Keratinocyte (primary cell): Measurements from ENCODE around the gene KNG1. TPM values are rescaled to one million over a fixed set of nuclear protein-coding genes. Genes with fewer than 3 reads are reported as not detected.

Source experiments
- DNase-seq: peaks from one replicate; pipeline ENCODE4 v3.0.0-alpha.2; 2011; ENCODE audit warnings: low read depth, missing footprints, low spot score
- FAIRE-seq: peaks from 2 replicates; lab custom pipeline; 2011; peaks lifted over from hg19 to GRCh38; lab: Jason Lieb, UNC
- H2AFZ ChIP-seq: 2 replicates; pipeline ENCODE4 v1.6.0; 2012; ENCODE audit warnings: low read length, control low read depth, inconsistent platforms; ENCODE audit not compliant: control insufficient read depth
- H3K27ac ChIP-seq: 2 replicates; pipeline ENCODE4 v1.5.1; 2011; ENCODE audit warnings: low read length; ENCODE audit not compliant: control insufficient read depth, insufficient read depth
- H3K27me3 ChIP-seq: 3 replicates; pipeline ENCODE4 v1.6.0; 2011; ENCODE audit warnings: low read length; ENCODE audit not compliant: control insufficient read depth, insufficient read depth; ENCODE audit errors: extremely low read depth
- H3K36me3 ChIP-seq, 2 experiments: 2 replicates in 1 of 2; 3 replicates in 1 of 2; pipeline ENCODE4 v1.5.1; 2011; ENCODE audit warnings: low read length in 2 of 2, mild to moderate bottlenecking in 1 of 2; ENCODE audit not compliant: control insufficient read depth in 2 of 2, insufficient read depth in 2 of 2; ENCODE audit errors: extremely low read depth in 1 of 2
- H3K4me1 ChIP-seq: 3 replicates; pipeline ENCODE4 v1.5.1; 2011; ENCODE audit warnings: low read length; ENCODE audit not compliant: control insufficient read depth, insufficient read depth; ENCODE audit errors: extremely low read depth
- H3K4me2 ChIP-seq: 3 replicates; pipeline ENCODE4 v1.6.0; 2011; ENCODE audit warnings: low read depth, low read length; ENCODE audit not compliant: control insufficient read depth, insufficient read depth; ENCODE audit errors: extremely low read depth
- H3K4me3 ChIP-seq, 3 experiments: fragments of 200-600 bp in 1 of 3; sonication (generic) in 1 of 3; 2 replicates in 2 of 3; 3 replicates in 1 of 3; pipeline ENCODE4 v1.5.1; 2011 to 2016; ENCODE audit warnings: low read length in 3 of 3, mild to moderate bottlenecking in 3 of 3, control low read depth in 2 of 3, inconsistent platforms in 1 of 3, low read depth in 1 of 3, mixed read lengths in 1 of 3, mixed run types in 1 of 3, moderate library complexity in 1 of 3; ENCODE audit not compliant: control insufficient read depth in 2 of 3, insufficient read depth in 2 of 3; ENCODE audit errors: extremely low read depth in 1 of 3
- H3K79me2 ChIP-seq: 2 replicates; pipeline ENCODE4 v1.6.0; 2012; ENCODE audit warnings: low read length; ENCODE audit not compliant: control insufficient read depth, insufficient read depth
- H3K9ac ChIP-seq: 3 replicates; pipeline ENCODE4 v1.6.0; 2011; ENCODE audit warnings: low read length; ENCODE audit not compliant: control insufficient read depth, insufficient read depth; ENCODE audit errors: extremely low read depth
- H3K9me1 ChIP-seq: 3 replicates; pipeline ENCODE4 v1.6.0; 2011; ENCODE audit warnings: low read length; ENCODE audit not compliant: control insufficient read depth, insufficient read depth; ENCODE audit errors: extremely low read depth
- H3K9me3 ChIP-seq: 2 replicates; pipeline ENCODE4 v1.5.1; 2012; ENCODE audit warnings: low read depth, low read length; ENCODE audit not compliant: control insufficient read depth
- H4K20me1 ChIP-seq: 3 replicates; pipeline ENCODE4 v1.6.0; 2011; ENCODE audit warnings: low read length; ENCODE audit not compliant: control insufficient read depth, insufficient read depth; ENCODE audit errors: extremely low read depth
- EZH2 ChIP-seq: IDR thresholded peaks from one replicate; pipeline ENCODE4 v1.6.1; 2012; ENCODE audit warnings: inconsistent platforms, mild to moderate bottlenecking, low read length, moderate library complexity
- dilution Hi-C: fragments of 300-500 bp; cut with MboI; formaldehyde crosslinking; loops from one replicate; pipeline ENCODE4 v1.7.0; 2020; ENCODE audit warnings: low sequenced_read_pairs; ENCODE audit not compliant: extremely low pct_ligation_motif_present
- polyA plus RNA-seq, 5 experiments: library from polyadenylated mRNA; depleted of rRNA in 3 of 5; stranded (reverse) in 3 of 5; stranded (forward) in 1 of 5; unstranded in 1 of 5; fragments of >200 nt; gene quantifications; 1 replicate in 1 of 5; 2 replicates in 3 of 5; 3 replicates in 1 of 5; pipeline versions ENCODE4 v1.2.1 to v1.2.3, GENCODE V29; 2011 to 2012; ENCODE audit warnings: missing spikeins in 2 of 5, low read depth in 1 of 5, low replicate concordance in 1 of 5
- TF ChIP-seq, protein P1 (sequence below), 3 experiments: IDR thresholded peaks in 1 of 3; conservative IDR thresholded peaks in 1 of 3; optimal IDR thresholded peaks in 1 of 3; 2 replicates in 2 of 3; 3 replicates in 1 of 3; pipeline versions ENCODE3 to v1.5.1; 2011; ENCODE audit warnings: low read length in 3 of 3, mild to moderate bottlenecking in 3 of 3, moderate library complexity in 2 of 3, control low read depth in 1 of 3, inconsistent platforms in 1 of 3; ENCODE audit not compliant: insufficient read depth in 2 of 3; ENCODE audit errors: extremely low read depth in 1 of 3

KNG1 gene
- polyA plus RNA-seq, 1 donor (not counting 4 experiments of a cell fraction or from before 2014, with no cell fraction given), result not detected

GRCh38 chr3:186713499-186713898, 3.7 kb upstream of the KNG1 start:
- no peak overlapping the region for H3K4me3 ChIP-seq
- TF ChIP-seq, protein P1, sequence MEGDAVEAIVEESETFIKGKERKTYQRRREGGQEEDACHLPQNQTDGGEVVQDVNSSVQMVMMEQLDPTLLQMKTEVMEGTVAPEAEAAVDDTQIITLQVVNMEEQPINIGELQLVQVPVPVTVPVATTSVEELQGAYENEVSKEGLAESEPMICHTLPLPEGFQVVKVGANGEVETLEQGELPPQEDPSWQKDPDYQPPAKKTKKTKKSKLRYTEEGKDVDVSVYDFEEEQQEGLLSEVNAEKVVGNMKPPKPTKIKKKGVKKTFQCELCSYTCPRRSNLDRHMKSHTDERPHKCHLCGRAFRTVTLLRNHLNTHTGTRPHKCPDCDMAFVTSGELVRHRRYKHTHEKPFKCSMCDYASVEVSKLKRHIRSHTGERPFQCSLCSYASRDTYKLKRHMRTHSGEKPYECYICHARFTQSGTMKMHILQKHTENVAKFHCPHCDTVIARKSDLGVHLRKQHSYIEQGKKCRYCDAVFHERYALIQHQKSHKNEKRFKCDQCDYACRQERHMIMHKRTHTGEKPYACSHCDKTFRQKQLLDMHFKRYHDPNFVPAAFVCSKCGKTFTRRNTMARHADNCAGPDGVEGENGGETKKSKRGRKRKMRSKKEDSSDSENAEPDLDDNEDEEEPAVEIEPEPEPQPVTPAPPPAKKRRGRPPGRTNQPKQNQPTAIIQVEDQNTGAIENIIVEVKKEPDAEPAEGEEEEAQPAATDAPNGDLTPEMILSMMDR (optimal IDR thresholded peaks at IDR 0.05 in 1 of 3, IDR thresholded peaks at IDR 0.05 in 1 of 3, conservative IDR thresholded peaks at IDR 0.05 in 1 of 3; ENCODE audit: extremely low read depth in 1 of 3, insufficient read depth in 2 of 3, low read length in 3 of 3), result no peak
- TF ChIP-seq EZH2, result no peak
- FAIRE-seq (no peak), DNase-seq (no peak)
- no peaks in the 10 kb centered on the region for H3K9me1 ChIP-seq
- no peaks in the 10 kb centered on the region for H3K9me3 ChIP-seq
- H3K27ac ChIP-seq, result no peak overlapping the region
- H3K79me2 ChIP-seq, result no peaks in the 10 kb centered on the region
- H4K20me1 ChIP-seq, result no peaks in the 10 kb centered on the region
- H2AFZ ChIP-seq, result no peak overlapping the region
- H3K27me3 ChIP-seq, result no peaks in the 10 kb centered on the region
- H3K4me1 ChIP-seq, result no peaks in the 10 kb centered on the region
- H3K36me3 ChIP-seq, result no peaks in the 10 kb centered on the region
- H3K9ac ChIP-seq, result no peak overlapping the region
- dilution Hi-C loops, result no loop called here
- H3K4me2 ChIP-seq, result no peak overlapping the region

GRCh38 chr3:186719945-186720739, 3.0 kb downstream of the KNG1 start:
- dilution Hi-C loops, result no loop called here
- H3K9me3 ChIP-seq, result no peaks in the 10 kb centered on the region

More at GRCh38 chr3:186719945-186720739, 3.0 kb downstream of the KNG1 start:
- no peak overlapping the region for H3K9ac ChIP-seq
- H3K9me1 ChIP-seq, result no peaks in the 10 kb centered on the region
- no peaks in the 10 kb centered on the region for H3K36me3 ChIP-seq
- no peaks in the 10 kb centered on the region for H3K27me3 ChIP-seq
- H3K79me2 ChIP-seq, result no peaks in the 10 kb centered on the region
- H3K4me2 ChIP-seq, result no peak overlapping the region
- no peak for TF ChIP-seq EZH2
- TF ChIP-seq, protein P1 (optimal IDR thresholded peaks at IDR 0.05 in 1 of 3, IDR thresholded peaks at IDR 0.05 in 1 of 3, conservative IDR thresholded peaks at IDR 0.05 in 1 of 3; ENCODE audit: extremely low read depth in 1 of 3, insufficient read depth in 2 of 3, low read length in 3 of 3), result no peak
- no peak overlapping the region for H3K27ac ChIP-seq
- FAIRE-seq, result no peak
- no peaks in the 10 kb centered on the region for H3K4me1 ChIP-seq
- no peaks in the 10 kb centered on the region for H4K20me1 ChIP-seq
- H3K4me3 ChIP-seq, result no peak overlapping the region
- no peak for DNase-seq
- no peak overlapping the region for H2AFZ ChIP-seq
